ENCODE results near the gene NAT9.

The NAT9 gene

GRCh38 chr17:74805591-74805991 is 29.4 kb upstream of the NAT9 start:
- no peak for DNase-seq

- DNase-seq, result no peak
These were observed 28.5 kb upstream of the NAT9 start for GRCh38 chr17:74804683-74805082.

- peak; percentile 42 for DNase-seq
These were observed 27.8 kb upstream of the NAT9 start for GRCh38 chr17:74803971-74804370.

GRCh38 chr17:74803388-74803930 is 27.3 kb upstream of the NAT9 start:
- DNase-seq, result no peak

GRCh38 chr17:74801896-74802295 is 25.8 kb upstream of the NAT9 start:
- no peak for DNase-seq

- no peak for DNase-seq
These were observed 24.4 kb upstream of the NAT9 start for GRCh38 chr17:74800531-74800930.

GRCh38 chr17:74799097-74799496 is 23.0 kb upstream of the NAT9 start:
- no peak for DNase-seq

GRCh38 chr17:74798239-74798707 is 22.1 kb upstream of the NAT9 start:
- DNase-seq, result no peak

GRCh38 chr17:74797824-74798223 is 21.7 kb upstream of the NAT9 start:
- no peak for DNase-seq

GRCh38 chr17:74796866-74797265 is 20.7 kb upstream of the NAT9 start:
- DNase-seq, result peak; percentile 88

- no peak for DNase-seq
These were observed 20.1 kb upstream of the NAT9 start for GRCh38 chr17:74796211-74796610.

- DNase-seq, result peak; percentile 13
These were observed 19.3 kb upstream of the NAT9 start for GRCh38 chr17:74795327-74796020.

GRCh38 chr17:74792586-74793105 is 16.5 kb upstream of the NAT9 start:
- no peak for DNase-seq

- DNase-seq, result no peak
These were observed 14.3 kb upstream of the NAT9 start for GRCh38 chr17:74790161-74791058.

GRCh38 chr17:74786431-74787055 is 10.4 kb upstream of the NAT9 start:
- DNase-seq, result no peak

GRCh38 chr17:74785981-74786360 is 9.8 kb upstream of the NAT9 start:
- no peak for DNase-seq

GRCh38 chr17:74785096-74785980 is 9.2 kb upstream of the NAT9 start:
- DNase-seq, result no peak

- DNase-seq, result no peak
These were observed 8.1 kb upstream of the NAT9 start for GRCh38 chr17:74784125-74784810.

GRCh38 chr17:74782571-74782970 is 6.4 kb upstream of the NAT9 start:
- DNase-seq, result no peak

GRCh38 chr17:74780443-74781238 is 4.5 kb upstream of the NAT9 start:
- peak; percentile 33 for DNase-seq
